PC-9 (cell line): ENCODE results near the gene C20orf144. TPM values are rescaled to one million over a fixed set of nuclear protein-coding genes. Genes with fewer than 3 reads are reported as not detected.
"Not testable (repeated sequence)": the region's sequence is repeated elsewhere in the genome, so short reads cannot be mapped to it uniquely, and the experiment has no call there.

ENCODE experiments used
- BruUV-seq: library from RNA; stranded (reverse); fragments of 400-500 nt; replicated peaks from 2 replicates; lab custom pipeline; 2021; lab: Mats Ljungman, UMichigan
- CTCF ChIA-PET: fragments of 300-600 bp; sonication (Branson Sonifier 250); formaldehyde crosslinking; loops from one replicate; lab custom pipeline; 2022; ENCODE audit warnings: antibody characterized with exemption; lab: Charles Lee
- POLR2A ChIA-PET: fragments of 300-600 bp; sonication (Branson Sonifier 250); formaldehyde crosslinking; loops from one replicate; lab custom pipeline; 2022; ENCODE audit warnings: antibody characterized with exemption; ENCODE audit not compliant: unreplicated experiment; lab: Charles Lee
- DNase-seq, 2 experiments: peaks; one replicate each; pipeline versions ENCODE4 v3.0.0 to v3.0.0-alpha.2; 2015 to 2022; ENCODE audit warnings: mixed read lengths in 1 of 2
- H2AFZ ChIP-seq: fragments of 200-600 bp; sonication (generic); 2 replicates; pipeline ENCODE4 v1.8.1; 2017; ENCODE audit warnings: antibody characterized with exemption
- H3F3A ChIP-seq: fragments of 200-600 bp; sonication (generic); 2 replicates; pipeline ENCODE4 v1.8.1; 2017; ENCODE audit warnings: antibody characterized with exemption, mild to moderate bottlenecking, low read depth; ENCODE audit not compliant: insufficient read depth
- H3K27ac ChIP-seq: fragments of 200-600 bp; sonication (generic); 2 replicates; pipeline ENCODE4 v1.6.1; 2016; ENCODE audit warnings: mixed run types
- H3K27me3 ChIP-seq: fragments of 200-600 bp; sonication (generic); 2 replicates; pipeline ENCODE4 v1.6.1; 2016; ENCODE audit warnings: low read depth, mixed run types; ENCODE audit not compliant: insufficient read depth
- H3K36me3 ChIP-seq: fragments of 200-600 bp; sonication (generic); 2 replicates; pipeline ENCODE4 v1.6.1; 2016; ENCODE audit warnings: low read depth, mixed run types
- H3K4me1 ChIP-seq: fragments of 200-600 bp; sonication (generic); replicated peaks from 2 replicates; pipeline ENCODE4 v1.6.1; 2016; ENCODE audit warnings: mixed run types; ENCODE audit not compliant: insufficient read depth
- H3K4me2 ChIP-seq: fragments of 200-600 bp; sonication (generic); 2 replicates; pipeline ENCODE4 v1.6.1; 2017; ENCODE audit warnings: mixed run types
- H3K4me3 ChIP-seq: fragments of 200-600 bp; sonication (generic); 2 replicates; pipeline ENCODE4 v1.6.1; 2016; ENCODE audit warnings: mixed run types
- H3K79me2 ChIP-seq: fragments of 200-600 bp; sonication (generic); 2 replicates; pipeline ENCODE4 v1.6.1; 2017; ENCODE audit warnings: low read depth, mixed run types
- H3K9me2 ChIP-seq: fragments of 200-600 bp; sonication (generic); 2 replicates; pipeline ENCODE4 v1.8.1; 2017; ENCODE audit warnings: mild to moderate bottlenecking; ENCODE audit not compliant: insufficient read depth
- H3K9me3 ChIP-seq: fragments of 200-600 bp; sonication (generic); 2 replicates; pipeline ENCODE4 v1.8.1; 2016; ENCODE audit warnings: low read depth; ENCODE audit not compliant: insufficient read depth
- H4K20me1 ChIP-seq: fragments of 200-600 bp; sonication (generic); 2 replicates; pipeline ENCODE4 v1.8.1; 2017; ENCODE audit not compliant: insufficient read depth
- EZH2 ChIP-seq: fragments of 200-600 bp; sonication (generic); IDR thresholded peaks from 2 replicates; pipeline ENCODE4 v1.8.0; 2017; ENCODE audit warnings: antibody characterized with exemption, low read depth
- intact Hi-C: fragments of 100-400 bp; cut with micrococcal nuclease; formaldehyde crosslinking; loops from one replicate; pipeline ENCODE4 v1.10.0; 2022; ENCODE audit not compliant: unreplicated experiment
- total RNA-seq: library from RNA; stranded (reverse); gene quantifications from 2 replicates; pipeline ENCODE4 v1.2.3, GENCODE V29; 2021
- TF ChIP-seq, protein P1 (sequence below): fragments of 200-600 bp; sonication (generic); conservative IDR thresholded peaks from 2 replicates; pipeline ENCODE4 v1.6.1; 2017; ENCODE audit warnings: mixed run types, antibody characterized with exemption, mild to moderate bottlenecking, moderate library complexity

C20orf144 gene
- total RNA-seq, 1 experiment from 2014 or later = 0.20 TPM

DNA sequence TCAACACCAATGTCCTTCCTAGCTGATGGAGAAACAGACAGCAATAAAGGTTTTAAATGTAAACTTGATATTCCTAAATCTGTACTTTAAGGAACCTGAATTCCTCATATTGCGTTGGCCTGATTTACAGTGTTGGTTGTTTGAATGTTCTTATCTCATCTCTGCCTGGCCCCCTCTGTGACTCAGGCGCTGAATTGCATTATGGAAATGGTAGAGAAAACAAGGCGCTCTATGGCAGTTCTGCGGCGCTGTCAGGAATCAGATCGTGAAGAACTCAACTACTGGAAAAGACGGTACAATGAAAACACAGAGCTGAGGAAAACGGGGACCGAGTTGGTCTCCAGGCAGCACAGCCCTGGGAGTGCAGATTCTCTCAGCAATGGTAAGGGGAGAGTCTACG lies 32.6 kb upstream of the C20orf144 start:
- ChIA-PET CTCF (no interaction called here), POLR2A (no interaction called here)

DNA sequence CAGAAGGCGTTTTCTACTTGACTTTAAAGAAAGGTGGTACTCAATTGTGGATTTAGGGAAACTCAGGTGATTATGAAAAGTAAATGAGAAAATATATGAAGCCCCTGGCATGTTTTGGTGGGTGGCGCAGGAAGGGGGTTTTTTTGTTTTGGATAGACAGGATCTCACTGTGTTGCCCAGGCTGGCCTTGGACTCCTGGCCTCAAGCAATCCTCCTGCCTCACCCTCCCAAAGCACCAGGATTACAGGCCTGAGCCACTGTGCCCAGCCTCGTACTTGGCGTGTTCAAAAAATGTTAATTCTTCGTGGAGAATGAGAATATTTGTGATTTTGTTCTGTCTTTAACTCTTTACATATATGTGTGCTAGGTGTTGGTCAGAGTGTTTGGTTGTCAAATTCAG lies 32.1 kb upstream of the C20orf144 start:
- ChIA-PET POLR2A (no interaction called here), CTCF (no interaction called here)
- H3K27ac ChIP-seq = no peak overlapping the region
- H3K27me3 ChIP-seq = no peaks in the 10 kb centered on the region
- intact Hi-C loops = no loop called here
- BruUV-seq = no TSS peak
- no peaks in the 10 kb centered on the region; the same call in 1 of the 2 replicates for H4K20me1 ChIP-seq
- no peak for DNase-seq
- H2AFZ ChIP-seq = no peak overlapping the region
- TF ChIP-seq, protein P1, sequence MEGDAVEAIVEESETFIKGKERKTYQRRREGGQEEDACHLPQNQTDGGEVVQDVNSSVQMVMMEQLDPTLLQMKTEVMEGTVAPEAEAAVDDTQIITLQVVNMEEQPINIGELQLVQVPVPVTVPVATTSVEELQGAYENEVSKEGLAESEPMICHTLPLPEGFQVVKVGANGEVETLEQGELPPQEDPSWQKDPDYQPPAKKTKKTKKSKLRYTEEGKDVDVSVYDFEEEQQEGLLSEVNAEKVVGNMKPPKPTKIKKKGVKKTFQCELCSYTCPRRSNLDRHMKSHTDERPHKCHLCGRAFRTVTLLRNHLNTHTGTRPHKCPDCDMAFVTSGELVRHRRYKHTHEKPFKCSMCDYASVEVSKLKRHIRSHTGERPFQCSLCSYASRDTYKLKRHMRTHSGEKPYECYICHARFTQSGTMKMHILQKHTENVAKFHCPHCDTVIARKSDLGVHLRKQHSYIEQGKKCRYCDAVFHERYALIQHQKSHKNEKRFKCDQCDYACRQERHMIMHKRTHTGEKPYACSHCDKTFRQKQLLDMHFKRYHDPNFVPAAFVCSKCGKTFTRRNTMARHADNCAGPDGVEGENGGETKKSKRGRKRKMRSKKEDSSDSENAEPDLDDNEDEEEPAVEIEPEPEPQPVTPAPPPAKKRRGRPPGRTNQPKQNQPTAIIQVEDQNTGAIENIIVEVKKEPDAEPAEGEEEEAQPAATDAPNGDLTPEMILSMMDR = no peak
- no peak for TF ChIP-seq EZH2
- H3F3A ChIP-seq = no peaks in the 10 kb centered on the region
- no peak overlapping the region for H3K4me3 ChIP-seq
- no peaks in the 10 kb centered on the region for H3K9me2 ChIP-seq
- no peaks in the 10 kb centered on the region for H3K9me3 ChIP-seq
- 0 out of 2 replicates have a peak, but pooled peaks cover 9% of the 10 kb centered on the region for H3K36me3 ChIP-seq
- H3K4me1 ChIP-seq = no peaks in the 10 kb centered on the region
- H3K79me2 ChIP-seq = no peaks in the 10 kb centered on the region
- H3K4me2 ChIP-seq = no peak overlapping the region

More for the DNA sequence above, 32.6 kb upstream of the C20orf144 start:
- Histone ChIP-seq H3K4me1 (no peaks in the 10 kb centered on the region), H3K36me3 (0 out of 2 replicates have a peak, but pooled peaks cover 14% of the 10 kb centered on the region), H3F3A (no peaks in the 10 kb centered on the region), H3K27me3 (no peaks in the 10 kb centered on the region), H3K27ac (no peak overlapping the region), H3K79me2 (no peaks in the 10 kb centered on the region), H3K4me2 (no peak overlapping the region), H3K4me3 (no peak overlapping the region), H2AFZ (no peak overlapping the region), H4K20me1 (no peaks in the 10 kb centered on the region; the same call in 1 of the 2 replicates), H3K9me3 (no peaks in the 10 kb centered on the region), H3K9me2 (no peaks in the 10 kb centered on the region)
- TF ChIP-seq, protein P1 = no peak
- no peak for TF ChIP-seq EZH2
- BruUV-seq = no TSS peak
- DNase-seq = no peak
- intact Hi-C loops = no loop called here

DNA sequence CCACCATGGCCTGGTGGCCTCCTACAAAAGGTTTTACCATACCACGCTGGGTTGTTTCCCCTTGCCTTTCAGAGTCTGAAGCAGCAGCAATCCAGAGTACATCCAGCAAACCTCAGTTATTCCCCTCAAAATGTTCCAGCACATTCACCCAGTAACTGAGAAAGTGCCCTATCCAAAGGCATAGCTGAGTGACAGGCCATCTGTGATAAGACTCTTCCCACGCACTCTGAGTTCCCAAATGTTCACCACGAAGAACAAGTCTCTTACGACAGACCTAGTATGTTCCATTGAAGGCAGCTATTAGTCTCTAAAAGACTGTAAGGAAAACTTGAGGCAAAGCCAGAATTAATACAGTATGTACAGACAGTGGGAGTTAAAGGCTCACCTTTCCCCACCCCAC lies 31.6 kb upstream of the C20orf144 start:
- Histone ChIP-seq H3K27ac (no peak overlapping the region), H3K27me3 (no peaks in the 10 kb centered on the region), H3K9me3 (no peaks in the 10 kb centered on the region), H3K79me2 (no peaks in the 10 kb centered on the region), H3K4me3 (no peak overlapping the region), H3K36me3 (0 out of 2 replicates have a peak, but pooled peaks cover 6% of the 10 kb centered on the region), H4K20me1 (no peaks in the 10 kb centered on the region; the same call in 1 of the 2 replicates), H3K4me2 (no peak overlapping the region), H3F3A (no peaks in the 10 kb centered on the region), H3K4me1 (no peaks in the 10 kb centered on the region), H3K9me2 (no peaks in the 10 kb centered on the region), H2AFZ (no peak overlapping the region)
- no peak for TF ChIP-seq EZH2
- TF ChIP-seq, protein P1 = no peak
- intact Hi-C loops = no loop called here
- no TSS peak for BruUV-seq
- CTCF ChIA-PET = no interaction called here
- no peak for DNase-seq
- POLR2A ChIA-PET = no interaction called here

GRCh38 chr20:33631910-33632309 lies 30.2 kb upstream of the C20orf144 start:
- POLR2A ChIA-PET = interaction anchor here (0.6 kb wide), 1 partner anchor 187 kb away, joined by 3 read pairs; no protein-coding TSS in a partner anchor
- H3K4me1 ChIP-seq, H3K79me2 ChIP-seq, BruUV-seq, H3K9me3 ChIP-seq, H4K20me1 ChIP-seq, H3K27ac ChIP-seq, H3K9me2 ChIP-seq, H2AFZ ChIP-seq, H3K4me2 ChIP-seq, CTCF ChIA-PET, H3F3A ChIP-seq, H3K27me3 ChIP-seq, intact Hi-C loops, H3K4me3 ChIP-seq, DNase-seq: not testable (repeated sequence)
- H3K36me3 ChIP-seq = peaks cover 10% of the 10 kb centered on the region; the same call in 1 of the 2 replicates
